DND-41 (cell line): ENCODE measurements around the gene FAM50B.

Experiments used
- EZH2 ChIP-seq: IDR thresholded peaks from 3 replicates; pipeline ENCODE4 v1.6.1; 2012; ENCODE audit warnings: borderline replicate concordance, low read depth, mild to moderate bottlenecking, moderate library complexity, low read length, inconsistent platforms; ENCODE audit not compliant: severe bottlenecking
- TF ChIP-seq, protein P1 (sequence below): IDR thresholded peaks from 2 replicates; pipeline ENCODE4 v1.5.1; 2012; ENCODE audit warnings: borderline replicate concordance, low read length, moderate library complexity, mild to moderate bottlenecking; ENCODE audit not compliant: poor library complexity, severe bottlenecking; ENCODE audit errors: extremely low read depth

DNA sequence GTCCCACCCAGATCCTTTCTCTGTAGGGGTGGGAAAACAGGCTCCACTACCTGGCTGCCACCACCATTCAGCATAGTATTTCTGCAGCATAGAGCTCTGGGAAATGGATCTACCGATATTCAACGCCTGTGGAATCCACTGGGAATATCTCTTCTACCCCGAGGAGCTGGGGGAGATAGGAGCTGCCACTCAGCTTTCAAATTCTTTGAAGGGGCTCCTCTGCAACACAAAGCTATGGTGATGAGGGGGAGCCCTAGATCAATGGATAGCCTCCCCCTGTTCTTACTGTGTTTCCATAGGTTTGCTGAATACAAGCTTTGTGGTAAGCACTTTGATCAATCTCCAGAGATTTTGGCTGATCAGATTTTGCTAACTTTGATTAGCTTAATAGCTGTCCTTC is 12.9 kb downstream of the FAM50B start:
- TF ChIP-seq, protein P1, sequence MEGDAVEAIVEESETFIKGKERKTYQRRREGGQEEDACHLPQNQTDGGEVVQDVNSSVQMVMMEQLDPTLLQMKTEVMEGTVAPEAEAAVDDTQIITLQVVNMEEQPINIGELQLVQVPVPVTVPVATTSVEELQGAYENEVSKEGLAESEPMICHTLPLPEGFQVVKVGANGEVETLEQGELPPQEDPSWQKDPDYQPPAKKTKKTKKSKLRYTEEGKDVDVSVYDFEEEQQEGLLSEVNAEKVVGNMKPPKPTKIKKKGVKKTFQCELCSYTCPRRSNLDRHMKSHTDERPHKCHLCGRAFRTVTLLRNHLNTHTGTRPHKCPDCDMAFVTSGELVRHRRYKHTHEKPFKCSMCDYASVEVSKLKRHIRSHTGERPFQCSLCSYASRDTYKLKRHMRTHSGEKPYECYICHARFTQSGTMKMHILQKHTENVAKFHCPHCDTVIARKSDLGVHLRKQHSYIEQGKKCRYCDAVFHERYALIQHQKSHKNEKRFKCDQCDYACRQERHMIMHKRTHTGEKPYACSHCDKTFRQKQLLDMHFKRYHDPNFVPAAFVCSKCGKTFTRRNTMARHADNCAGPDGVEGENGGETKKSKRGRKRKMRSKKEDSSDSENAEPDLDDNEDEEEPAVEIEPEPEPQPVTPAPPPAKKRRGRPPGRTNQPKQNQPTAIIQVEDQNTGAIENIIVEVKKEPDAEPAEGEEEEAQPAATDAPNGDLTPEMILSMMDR: no peak
- no peak for TF ChIP-seq EZH2
